ENCODE data around the gene C1orf56.

C1orf56 gene

DNA sequence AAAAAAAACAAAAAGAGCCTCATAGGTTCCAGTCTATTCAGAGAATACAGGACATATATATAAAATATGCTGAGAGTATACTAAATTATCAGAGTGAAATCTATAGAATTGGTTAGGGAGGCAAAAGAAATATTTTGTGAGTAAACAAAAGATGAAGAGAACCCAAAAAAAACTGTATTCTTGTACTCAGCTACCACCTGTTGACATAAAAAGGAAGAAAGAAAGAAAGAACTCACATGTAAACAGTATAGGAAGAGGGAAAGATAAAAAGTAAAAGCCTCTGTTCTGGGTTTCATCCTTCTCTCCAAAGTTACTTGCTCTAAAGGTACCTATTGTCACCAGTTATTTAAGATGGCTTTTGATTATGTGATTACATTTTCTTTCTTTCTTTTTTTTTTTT, 21.1 kb upstream of the C1orf56 start:
- DNase-seq (ENCODE audit: low read depth), result no peak

DNA sequence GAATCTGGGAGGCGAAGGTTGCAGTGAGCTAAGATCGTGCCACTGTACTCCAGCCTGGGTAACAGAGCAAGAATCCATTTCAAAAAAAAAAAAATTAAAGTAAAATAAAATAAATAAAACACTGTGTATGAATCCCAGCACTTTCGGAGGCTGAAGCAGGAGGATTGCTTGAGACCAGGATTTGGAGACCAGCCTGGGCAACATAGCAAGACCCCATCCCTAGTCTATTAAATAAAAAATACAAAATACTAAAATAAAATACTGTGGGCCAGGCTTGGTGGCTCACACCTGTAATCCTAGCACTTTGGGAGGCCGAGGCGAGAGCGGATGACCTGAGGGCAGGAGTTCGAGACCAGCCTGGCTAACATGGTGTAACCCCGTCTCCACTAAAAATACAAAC, 15.4 kb upstream of the C1orf56 start:
- no peak for DNase-seq (ENCODE audit: low read depth)

DNA sequence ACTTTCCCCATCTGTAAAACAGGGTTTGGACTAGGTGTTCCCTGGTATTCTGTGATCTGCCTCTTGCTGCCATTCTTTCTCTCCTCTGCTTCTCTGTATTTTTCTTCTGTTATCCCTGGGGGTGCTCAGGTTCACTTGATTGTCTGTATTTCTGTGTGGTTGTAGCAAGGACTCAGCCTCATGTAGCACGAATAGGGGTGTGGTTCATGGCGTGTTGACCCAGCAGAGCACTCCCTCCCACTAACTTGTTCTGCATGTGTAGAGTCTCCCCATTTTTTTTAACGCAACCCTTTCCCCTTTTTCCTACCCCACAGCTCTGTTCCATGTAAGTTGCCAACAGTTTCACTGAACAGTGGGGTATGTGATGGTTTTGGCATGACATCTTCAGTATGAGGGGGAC, 12.4 kb upstream of the C1orf56 start:
- no peak for DNase-seq (ENCODE audit: low read depth)

DNA sequence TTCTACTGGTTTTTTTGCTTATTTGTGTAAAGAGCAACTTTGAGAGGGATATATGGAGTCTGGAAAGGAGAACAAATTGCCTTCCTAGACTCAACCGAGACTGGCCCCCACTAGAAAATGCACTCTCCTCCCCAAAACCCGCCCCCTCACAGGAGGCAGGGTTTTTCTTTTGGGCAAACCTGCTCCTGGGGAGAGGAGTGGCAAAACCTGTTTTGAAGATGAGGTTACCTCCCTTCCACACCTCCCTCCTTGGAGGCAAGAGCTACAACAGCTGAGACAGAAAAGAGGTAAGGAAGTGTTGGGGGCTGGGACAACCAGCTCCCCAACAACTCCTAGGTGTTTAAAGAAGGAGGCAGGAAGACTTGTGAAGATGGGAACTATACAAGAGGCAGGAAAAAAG, 11.2 kb upstream of the C1orf56 start, which contains the start of gene BNIPL:
BNIPL (plus strand) TSS at position 231 of the 400 bp plus-strand sequence; CDS start at position 371, 140 bp downstream.
- no peak for DNase-seq (ENCODE audit: low read depth)

DNA sequence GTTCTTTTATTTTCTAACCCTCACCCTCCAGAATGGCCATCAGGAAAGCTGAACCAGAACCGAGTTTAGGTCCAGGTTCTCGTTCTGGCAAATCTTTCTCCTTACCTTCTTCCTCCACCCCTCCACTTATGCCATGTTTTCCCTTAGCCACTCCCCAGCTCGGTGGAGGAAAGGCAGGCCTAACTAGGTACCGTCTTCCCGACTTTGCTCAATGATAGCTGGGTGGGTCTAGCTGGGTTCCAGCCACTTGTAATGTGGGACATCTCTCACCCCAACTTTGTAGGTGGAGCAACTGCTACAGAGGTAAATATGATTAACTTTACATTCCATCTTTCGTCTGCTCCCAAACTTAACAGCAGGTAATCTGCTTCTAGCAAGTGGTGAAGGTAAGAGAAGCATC, 10.5 kb upstream of the C1orf56 start:
- DNase-seq (ENCODE audit: low read depth), result no peak

DNA sequence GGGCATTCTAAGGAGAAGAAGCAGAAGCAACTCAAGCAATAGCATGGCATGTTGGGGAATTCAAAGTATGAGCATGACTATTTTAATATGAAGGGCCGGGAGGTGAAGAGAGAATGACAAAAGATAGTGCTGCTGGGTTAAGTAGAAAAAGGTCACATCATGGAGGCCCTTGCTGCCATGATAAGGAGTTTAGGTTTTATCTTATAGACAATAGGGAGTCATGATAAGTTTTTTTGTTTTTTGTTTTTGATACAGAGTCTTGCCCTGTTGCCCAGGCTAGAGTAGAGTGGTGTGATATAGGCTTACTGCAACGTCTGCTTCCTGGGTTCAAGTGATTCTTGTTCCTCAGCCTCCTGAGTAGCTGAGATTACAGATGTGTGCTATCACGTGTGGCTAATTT, 8.0 kb upstream of the C1orf56 start:
- DNase-seq (ENCODE audit: low read depth), result no peak

DNA sequence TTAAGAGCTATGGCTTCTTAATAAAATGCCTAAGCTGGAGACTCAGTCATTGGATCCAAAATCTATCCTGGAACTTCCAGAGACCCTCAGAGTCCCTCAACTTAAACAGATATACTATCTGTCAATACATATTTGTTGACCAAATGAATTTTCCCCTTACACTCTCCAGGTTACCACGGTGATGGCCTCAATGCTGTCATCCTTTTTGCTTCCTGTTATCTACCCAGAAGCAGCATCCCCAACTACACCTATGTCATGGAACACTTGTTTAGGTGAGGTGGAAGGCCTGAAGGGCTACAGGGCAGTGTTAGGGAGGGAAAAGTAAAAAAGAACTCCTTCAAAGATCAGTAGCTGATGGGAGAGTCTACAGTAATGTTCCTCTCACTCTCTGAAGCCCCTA, 4.4 kb upstream of the C1orf56 start:
- DNase-seq (ENCODE audit: low read depth), result no peak

DNA sequence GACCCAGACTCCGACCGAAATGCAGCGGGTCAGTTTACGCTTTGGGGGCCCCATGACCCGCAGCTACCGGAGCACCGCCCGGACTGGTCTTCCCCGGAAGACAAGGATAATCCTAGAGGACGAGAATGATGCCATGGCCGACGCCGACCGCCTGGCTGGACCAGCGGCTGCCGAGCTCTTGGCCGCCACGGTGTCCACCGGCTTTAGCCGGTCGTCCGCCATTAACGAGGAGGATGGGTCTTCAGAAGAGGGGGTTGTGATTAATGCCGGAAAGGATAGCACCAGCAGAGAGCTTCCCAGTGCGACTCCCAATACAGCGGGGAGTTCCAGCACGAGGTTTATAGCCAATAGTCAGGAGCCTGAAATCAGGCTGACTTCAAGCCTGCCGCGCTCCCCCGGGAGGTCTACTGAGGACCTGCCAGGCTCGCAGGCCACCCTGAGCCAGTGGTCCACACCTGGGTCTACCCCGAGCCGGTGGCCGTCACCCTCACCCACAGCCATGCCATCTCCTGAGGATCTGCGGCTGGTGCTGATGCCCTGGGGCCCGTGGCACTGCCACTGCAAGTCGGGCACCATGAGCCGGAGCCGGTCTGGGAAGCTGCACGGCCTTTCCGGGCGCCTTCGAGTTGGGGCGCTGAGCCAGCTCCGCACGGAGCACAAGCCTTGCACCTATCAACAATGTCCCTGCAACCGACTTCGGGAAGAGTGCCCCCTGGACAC, 534 bp downstream of the C1orf56 start:
- DNase-seq (ENCODE audit: low read depth), result peak; percentile 53

DNA sequence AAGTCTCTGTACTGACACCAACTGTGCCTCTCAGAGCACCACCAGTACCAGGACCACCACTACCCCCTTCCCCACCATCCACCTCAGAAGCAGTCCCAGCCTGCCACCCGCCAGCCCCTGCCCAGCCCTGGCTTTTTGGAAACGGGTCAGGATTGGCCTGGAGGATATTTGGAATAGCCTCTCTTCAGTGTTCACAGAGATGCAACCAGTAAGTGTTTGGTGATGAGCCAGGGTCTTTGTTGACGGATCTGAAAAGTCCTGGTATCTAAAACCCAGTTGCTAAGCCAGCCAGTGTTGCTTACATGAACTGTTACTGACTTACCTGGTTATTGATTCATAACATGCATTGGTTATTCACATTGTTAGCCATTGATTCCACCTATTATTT, 1.1 kb downstream of the C1orf56 start:
- DNase-seq (ENCODE audit: low read depth), result no peak

DNA sequence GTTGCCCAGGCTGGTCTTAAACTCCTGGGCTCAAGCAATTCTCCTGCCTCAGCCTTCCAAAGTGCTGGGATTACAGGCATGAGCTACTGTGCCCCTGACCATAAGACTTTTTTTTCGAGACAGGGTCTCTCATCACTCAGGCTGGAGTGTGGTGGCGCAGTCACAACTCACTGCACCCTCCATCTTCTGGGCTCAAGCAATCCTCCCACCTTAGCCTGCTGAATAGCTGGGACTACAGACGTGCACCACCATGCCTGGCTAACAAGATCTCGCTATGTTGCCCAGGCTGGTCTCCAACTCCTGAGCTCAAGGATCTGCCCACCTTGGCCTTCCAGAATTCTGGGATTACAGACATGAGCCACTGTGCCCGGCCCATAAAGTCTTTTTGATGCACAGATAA, 1.9 kb downstream of the C1orf56 start:
- no peak for DNase-seq (ENCODE audit: low read depth)

DNA sequence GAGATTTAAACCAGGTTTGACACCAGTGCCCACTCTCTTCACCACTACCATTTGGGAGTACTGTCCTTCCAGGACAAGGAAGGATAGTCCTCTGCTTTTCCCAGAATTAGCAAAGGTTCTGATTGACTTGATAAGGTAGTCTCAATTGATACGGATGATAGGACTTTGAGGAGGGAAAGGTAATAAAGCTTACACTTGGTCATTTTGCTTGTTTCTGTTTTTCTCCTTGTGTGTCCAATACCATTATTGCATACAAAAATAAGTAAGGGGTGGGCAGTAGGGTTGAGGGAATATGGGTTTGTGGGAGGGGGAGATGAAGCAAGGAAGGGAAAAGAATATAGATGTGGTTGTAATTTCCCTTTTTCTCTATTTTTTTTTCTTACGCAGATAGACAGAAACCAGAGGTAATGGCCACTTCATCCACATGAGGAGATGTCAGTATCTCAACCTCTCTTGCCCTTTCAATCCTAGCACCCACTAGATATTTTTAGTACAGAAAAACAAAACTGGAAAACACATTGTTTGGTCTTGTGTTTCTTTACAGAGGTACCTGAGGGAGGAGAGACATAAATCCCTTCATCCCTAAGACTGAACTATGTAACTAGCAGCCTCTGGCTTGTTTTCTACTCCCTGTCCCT, 2.6 kb downstream of the C1orf56 start:
- no peak for DNase-seq (ENCODE audit: low read depth)

DNA sequence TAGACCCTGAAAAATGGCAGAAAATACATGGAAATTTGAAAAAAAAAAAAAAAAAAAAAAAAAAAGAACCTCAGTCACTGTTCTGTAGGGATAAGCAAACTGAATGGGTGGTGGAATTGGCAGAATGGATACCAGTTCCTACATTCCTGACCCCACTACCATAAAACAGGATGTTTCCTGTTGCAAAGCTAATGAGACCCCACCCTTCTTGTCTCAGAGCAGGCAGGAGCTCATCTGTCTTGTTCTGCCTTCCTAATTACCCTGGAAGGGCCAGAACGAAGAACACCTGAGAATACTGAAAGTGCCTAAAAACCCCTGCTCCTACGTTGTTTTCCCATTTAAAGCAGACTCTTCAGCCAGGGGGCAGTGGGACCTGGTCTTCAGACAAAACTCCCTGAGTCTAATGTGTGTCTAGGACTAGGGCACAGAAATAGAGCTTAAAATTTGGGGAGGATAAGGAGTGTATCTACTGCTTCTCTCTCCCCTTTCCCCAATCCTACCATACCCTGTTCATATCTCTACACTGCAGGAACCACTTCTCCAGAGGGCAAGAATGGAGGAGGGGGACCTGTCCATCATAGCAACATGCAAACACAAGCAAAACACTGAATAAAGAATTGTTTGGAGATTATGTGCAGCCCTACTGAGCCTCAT, 3.9 kb downstream of the C1orf56 start:
- no peak for DNase-seq (ENCODE audit: low read depth)

DNA sequence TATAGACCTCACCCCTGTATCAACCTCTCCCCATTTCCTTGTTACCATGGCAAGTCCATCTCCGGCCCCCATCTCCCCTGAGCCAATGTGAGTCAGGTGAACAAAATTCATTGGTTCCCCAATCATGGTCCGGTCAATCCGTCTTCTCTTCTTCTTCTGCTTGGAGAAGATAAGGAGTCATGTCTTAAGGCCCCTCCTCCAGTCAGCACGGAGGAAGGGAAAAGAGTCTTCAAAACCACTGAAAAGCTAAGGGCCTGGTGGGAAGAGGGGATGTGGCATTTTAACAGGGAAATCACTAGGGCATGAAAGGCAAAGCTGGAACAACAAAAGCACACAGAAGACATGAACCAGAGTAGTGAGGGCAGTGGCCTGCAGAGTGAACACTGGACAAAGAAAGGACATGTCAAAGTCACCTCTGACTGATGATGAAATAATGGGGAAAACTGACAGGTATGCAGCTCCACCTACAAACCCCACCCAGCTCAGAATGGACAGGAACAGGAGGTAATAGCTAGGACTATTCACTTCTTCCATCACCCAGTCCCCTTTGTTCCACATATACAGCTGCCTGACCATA, 7.5 kb downstream of the C1orf56 start:
- DNase-seq (ENCODE audit: low read depth), result no peak

DNA sequence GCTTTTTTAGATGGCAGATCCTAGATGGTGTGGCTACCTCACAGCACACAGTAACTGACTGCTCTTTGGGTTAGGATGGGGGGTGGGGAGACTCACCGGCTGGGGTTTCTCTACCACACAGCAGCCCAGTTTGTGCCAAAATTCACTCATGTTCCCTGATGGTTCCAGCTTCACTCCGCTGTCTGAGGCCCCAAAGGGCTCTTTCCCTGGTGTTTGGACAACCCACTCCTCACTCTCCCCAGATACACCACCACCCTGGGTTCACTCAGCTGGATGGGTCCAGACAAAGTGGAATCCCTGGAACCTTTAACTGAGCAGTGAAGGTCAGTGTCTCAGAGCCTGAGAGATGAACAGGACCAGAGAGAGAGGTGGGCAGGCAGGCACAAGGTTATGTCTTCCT, 8.0 kb downstream of the C1orf56 start:
- no peak for DNase-seq (ENCODE audit: low read depth)

DNA sequence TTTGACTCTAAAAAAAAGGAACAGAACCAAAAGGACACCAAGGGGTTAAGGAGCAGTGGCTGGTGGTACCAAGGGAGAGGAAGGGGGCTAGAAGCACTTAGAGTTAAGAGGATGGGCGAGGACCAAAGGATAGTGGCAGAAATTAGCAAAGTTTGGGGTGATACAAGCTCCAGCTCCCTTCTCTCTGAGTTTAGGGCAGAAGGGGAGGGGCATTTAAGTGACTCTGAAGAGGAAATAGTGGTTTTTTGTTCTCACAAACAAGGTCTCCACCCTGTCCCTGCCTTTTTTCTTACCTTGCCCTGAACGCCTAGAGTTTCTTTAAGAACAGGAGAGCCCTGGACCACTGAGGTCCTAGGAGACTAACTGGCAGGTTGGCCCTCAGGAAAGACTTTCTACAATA, 8.6 kb downstream of the C1orf56 start:
- no peak for DNase-seq (ENCODE audit: low read depth)

DNA sequence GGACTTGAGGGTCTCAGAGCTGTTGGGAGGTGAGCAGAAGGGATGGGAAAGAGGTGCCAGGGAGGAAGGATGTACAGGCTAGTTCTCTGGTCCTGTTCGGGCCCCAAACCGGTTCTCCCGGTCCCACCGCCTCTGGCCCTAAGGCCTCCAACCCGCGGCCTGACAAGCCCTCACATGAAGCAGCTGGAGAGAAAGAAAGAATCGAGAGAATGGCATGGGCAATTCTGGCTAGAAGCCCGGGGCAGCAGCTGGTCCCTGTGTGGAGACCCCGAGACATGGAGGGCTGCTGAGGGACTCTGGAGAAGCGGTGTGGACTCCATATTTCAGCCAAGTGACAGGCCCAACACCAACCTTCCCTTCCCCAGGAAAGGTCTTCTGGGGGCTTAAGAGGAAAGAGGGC, 11.1 kb downstream of the C1orf56 start:
- DNase-seq (ENCODE audit: low read depth), result no peak

DNA sequence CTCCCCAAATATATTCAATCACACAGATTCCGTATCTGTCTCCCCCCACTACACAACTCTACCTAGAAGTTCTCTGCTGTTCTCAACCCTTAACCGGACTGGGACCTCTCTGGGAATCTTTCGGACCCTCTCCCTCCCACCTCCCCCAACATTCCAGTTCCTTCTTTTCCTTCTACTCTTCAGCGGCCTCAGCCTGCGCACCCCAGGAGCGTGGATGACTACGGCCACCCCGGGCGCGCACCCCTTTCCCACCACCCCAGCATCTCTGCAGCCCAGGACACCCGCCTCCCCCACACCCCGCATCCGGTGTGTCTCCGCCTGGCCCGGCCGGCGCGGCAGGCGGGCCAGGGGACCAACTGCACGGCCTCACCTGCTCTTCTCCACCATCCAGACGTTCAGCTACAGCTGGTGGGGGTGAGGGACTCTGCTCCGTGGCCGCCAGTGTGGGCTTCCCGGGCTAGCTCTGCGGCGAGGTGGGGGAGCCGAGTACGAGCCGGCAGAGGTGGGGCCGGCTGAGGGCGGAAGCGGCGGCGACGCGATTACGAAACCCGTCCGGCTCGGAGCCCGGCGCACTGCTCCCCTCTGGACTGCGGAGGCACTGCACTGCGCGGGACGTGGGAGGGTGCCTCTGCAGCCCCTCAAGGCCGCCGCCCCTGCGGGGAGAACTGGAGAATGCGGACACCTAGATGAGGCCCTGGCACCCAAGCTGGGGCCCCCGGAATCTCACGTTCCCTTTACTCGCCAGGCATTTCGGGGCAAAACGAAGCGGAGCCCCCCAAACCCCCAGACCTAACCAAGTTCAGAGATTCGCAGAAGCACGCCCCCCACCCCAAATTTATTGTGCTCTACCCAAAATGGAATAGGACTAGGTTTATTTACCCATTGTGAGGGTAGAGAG, 11.8 kb downstream of the C1orf56 start, which contains the start of gene CDC42SE1:
CDC42SE1 (minus strand) TSS at position 514 of the 898 bp plus-strand sequence. CDS start 3,892 bp downstream, outside the sequence.
- peak; percentile 83 for DNase-seq (ENCODE audit: low read depth)

DNA sequence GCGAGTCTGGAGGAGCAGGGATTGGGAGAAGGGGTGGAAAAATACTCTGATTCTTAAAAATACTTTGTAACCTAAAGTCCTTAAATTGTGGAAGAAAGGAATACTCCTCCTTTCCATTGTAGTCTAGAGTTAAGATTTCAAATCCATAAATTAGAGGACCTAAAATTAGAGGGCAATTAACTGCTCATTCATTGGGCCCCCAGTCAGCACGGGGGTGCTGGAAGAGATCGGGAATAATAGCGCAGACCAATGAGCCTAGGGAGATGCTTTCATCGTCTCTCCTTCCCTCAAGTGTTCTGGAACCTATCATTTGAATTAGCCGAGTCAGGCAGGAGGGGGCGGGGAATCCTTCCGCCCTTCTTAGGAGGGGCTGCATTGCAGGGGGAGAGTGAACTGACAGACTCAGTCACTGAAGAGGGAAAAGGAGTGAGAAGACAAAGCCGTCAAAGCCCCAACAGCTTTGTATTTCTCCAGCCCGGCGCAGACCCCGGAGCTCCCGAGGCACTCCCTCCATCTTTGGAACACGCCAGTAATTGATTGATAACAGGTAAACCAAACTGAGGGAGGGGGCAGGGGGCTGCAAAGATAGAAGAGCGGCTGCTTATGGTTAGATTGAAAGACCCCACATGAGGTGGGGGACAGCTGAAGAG, 12.6 kb downstream of the C1orf56 start, which contains the start of gene MLLT11:
MLLT11 (plus strand) TSS at position 391 of the 650 bp plus-strand sequence. CDS start 6,828 bp downstream, outside the sequence.
- DNase-seq (ENCODE audit: low read depth), result peak; percentile 79

DNA sequence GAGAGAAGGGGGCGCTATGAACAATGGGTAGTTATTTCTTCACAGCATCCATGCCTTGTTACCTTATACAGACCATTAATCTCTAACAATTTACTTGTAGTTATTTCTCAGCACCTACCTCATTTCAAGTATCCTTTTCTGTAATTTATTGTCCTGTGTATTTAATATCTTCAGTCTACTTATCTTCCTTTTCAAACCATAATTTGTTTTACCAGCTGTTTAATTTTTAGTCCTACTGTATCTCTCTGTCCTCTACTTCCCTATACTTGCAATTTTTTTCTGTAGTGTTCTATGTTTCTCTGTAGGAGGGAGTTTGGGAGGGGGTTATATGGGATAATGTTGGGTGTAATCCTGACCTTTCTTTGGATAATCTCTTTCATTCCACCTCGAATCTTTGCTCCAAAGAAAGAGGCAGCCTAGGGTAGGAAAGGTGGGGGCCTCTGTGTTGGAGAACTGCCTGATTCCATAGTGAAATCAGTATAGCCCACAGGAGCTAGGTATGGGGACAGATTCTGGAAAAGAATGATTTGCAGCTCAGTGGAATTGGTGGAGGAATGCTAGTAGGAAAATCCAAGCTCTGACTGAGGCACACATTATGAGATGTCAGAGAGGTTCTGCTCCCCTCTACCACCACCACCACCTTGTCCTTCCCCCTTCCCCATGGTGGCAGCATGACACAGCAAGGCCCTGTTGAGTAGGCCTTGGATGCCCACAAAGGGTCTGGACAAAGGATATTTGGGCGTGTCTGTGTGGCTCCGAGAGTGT, 13.3 kb downstream of the C1orf56 start:
- DNase-seq (ENCODE audit: low read depth), result no peak

DNA sequence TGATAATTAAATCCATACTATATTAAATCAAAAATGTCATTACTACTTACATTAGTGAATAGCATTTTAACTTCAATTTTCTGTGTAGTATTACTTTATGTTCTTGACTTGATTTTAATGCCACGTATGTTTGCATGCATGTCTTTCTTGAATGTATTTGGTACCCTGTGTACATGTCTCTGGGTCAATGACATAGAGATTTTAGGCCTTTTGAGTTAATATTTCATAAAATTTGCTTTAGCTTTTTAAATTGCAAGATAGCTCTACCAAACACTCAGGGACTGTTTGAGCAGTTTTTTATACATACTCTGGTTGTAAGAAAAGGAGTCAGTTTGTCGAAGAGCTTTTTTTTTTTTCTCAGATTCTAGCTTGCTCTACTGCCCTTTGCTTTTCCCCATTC, 14.2 kb downstream of the C1orf56 start:
- no peak for DNase-seq (ENCODE audit: low read depth)
